HG02763 (cell line): ENCODE results near the gene ZG16.
"Not testable (repeated sequence)": the region's sequence is repeated elsewhere in the genome, so short reads cannot be mapped to it uniquely, and the experiment has no call there.

Experiments
- ATAC-seq: cut with Tn5 transposase; IDR thresholded peaks from one replicate; pipeline ENCODE4 v1.9.1; 2021; ENCODE audit warnings: mild to moderate bottlenecking, moderate library complexity; ENCODE audit not compliant: unreplicated experiment

ZG16 gene

GRCh38 chr16:29783094-29783953 lies 5.3 kb downstream of the ZG16 start:
- not testable (repeated sequence) for ATAC-seq

GRCh38 chr16:29784157-29784556 lies 6.1 kb downstream of the ZG16 start:
- ATAC-seq: no peak

- ATAC-seq: no peak
Observed at GRCh38 chr16:29784901-29785500, 6.9 kb downstream of the ZG16 start.

- not testable (repeated sequence) for ATAC-seq
Observed at GRCh38 chr16:29787155-29787554, 9.1 kb downstream of the ZG16 start.

GRCh38 chr16:29789775-29790182 lies 11.7 kb downstream of the ZG16 start:
- ATAC-seq: no peak

- peak; percentile 92 for ATAC-seq
Observed at GRCh38 chr16:29790183-29790948, 12.3 kb downstream of the ZG16 start, which contains the start of gene KIF22. TSS of gene KIF22 (plus strand) at chr16:29790751. CDS start at chr16:29790760, 9 bp downstream.

- ATAC-seq: no peak
Observed at GRCh38 chr16:29790949-29791844, 13.1 kb downstream of the ZG16 start.

- no peak for ATAC-seq
Observed at GRCh38 chr16:29791845-29792807, 14.1 kb downstream of the ZG16 start.

- not testable (repeated sequence) for ATAC-seq
Observed at GRCh38 chr16:29793153-29793552, 15.1 kb downstream of the ZG16 start.

GRCh38 chr16:29794231-29794710 lies 16.2 kb downstream of the ZG16 start:
- no peak for ATAC-seq

GRCh38 chr16:29802416-29802935 lies 24.4 kb downstream of the ZG16 start:
- no peak for ATAC-seq

GRCh38 chr16:29804020-29804419 lies 26.0 kb downstream of the ZG16 start:
- ATAC-seq: no peak

GRCh38 chr16:29804455-29805231 lies 26.6 kb downstream of the ZG16 start:
- no peak for ATAC-seq

GRCh38 chr16:29805232-29806098 lies 27.4 kb downstream of the ZG16 start:
- peak; percentile 55 for ATAC-seq

GRCh38 chr16:29806099-29806579 lies 28.1 kb downstream of the ZG16 start, which contains the start of gene MAZ:
TSS of gene MAZ (plus strand) at chr16:29806529. CDS start at chr16:29806702, 173 bp downstream.
- ATAC-seq: no peak

- no peak for ATAC-seq
Observed at GRCh38 chr16:29806641-29807425, 28.8 kb downstream of the ZG16 start.
